ENCODE measurements around the gene DHX9. TPM values are rescaled to one million over a fixed set of nuclear protein-coding genes. Genes with fewer than 3 reads are reported as not detected.

The DHX9 gene
- total RNA-seq, 4 donors from 2014 or later = 29.5 to 84.0 (median 65.8) TPM

- TF ChIP-seq POLR2A (IDR thresholded peaks at IDR 0.05) (no peak), EP300 (IDR thresholded peaks at IDR 0.05; ENCODE audit: low read depth) (no peak), CTCF (IDR thresholded peaks at IDR 0.05) (no peak), POLR2AphosphoS5 (IDR thresholded peaks at IDR 0.05) (no peak)
- DNase-seq = no peak
- in situ Hi-C loops (cut with MboI; ENCODE audit: low pct_ligation_motif_present in 1 of 4, low pct_unique_long_range_greater_than_20kb in 1 of 4, low sequenced_read_pairs in 3 of 4) = no loop called here
- H3K9me3 ChIP-seq = no peaks in the 10 kb centered on the region
- H3K27me3 ChIP-seq = no peaks in the 10 kb centered on the region
- no peak overlapping the region for H3K27ac ChIP-seq
- peaks cover 0 to 49% (median 30%) of the 10 kb centered on the region in 4 donors for H3K4me1 ChIP-seq
- peaks cover 0 to 25% (median 12%) of the 10 kb centered on the region in 4 donors for H3K36me3 ChIP-seq
- H3K4me3 ChIP-seq = no peak overlapping the region
- intact Hi-C loops (cut with DNase I; ENCODE audit: low total_unique reads) = no loop called here
- WGBS, 2 donors (ENCODE audit: low coverage in 1 of 2) = 21 to 28% methylated on average over 4 of the region's 4 CpGs
These were observed 3.1 kb downstream of the DHX9 start for GRCh38 chr1:182842265-182842664.

GRCh38 chr1:182845379-182845778 lies 6.2 kb downstream of the DHX9 start:
- H3K27me3 ChIP-seq = no peaks in the 10 kb centered on the region
- H3K36me3 ChIP-seq = peaks cover 0 to 53% (median 26%) of the 10 kb centered on the region in 4 donors
- TF ChIP-seq CTCF (IDR thresholded peaks at IDR 0.05) (no peak), POLR2A (IDR thresholded peaks at IDR 0.05) (no peak), EP300 (IDR thresholded peaks at IDR 0.05; ENCODE audit: low read depth) (no peak), POLR2AphosphoS5 (IDR thresholded peaks at IDR 0.05) (no peak)
- 94% methylated on average over 1 of the region's 1 CpG; no CpG with 5 or more reads in 1 of the 2 donors for WGBS, 2 donors (ENCODE audit: low coverage in 1 of 2)
- no peaks in the 10 kb centered on the region for H3K9me3 ChIP-seq
- no peak overlapping the region for H3K27ac ChIP-seq
- H3K4me1 ChIP-seq = peaks cover 0 to 44% (median 25%) of the 10 kb centered on the region in 4 donors
- no peak overlapping the region for H3K4me3 ChIP-seq
- intact Hi-C loops (cut with DNase I; ENCODE audit: low total_unique reads) = no loop called here
- no peak for DNase-seq
- in situ Hi-C loops (cut with MboI; ENCODE audit: low pct_ligation_motif_present in 1 of 4, low pct_unique_long_range_greater_than_20kb in 1 of 4, low sequenced_read_pairs in 3 of 4) = no loop called here

GRCh38 chr1:182845894-182846293 lies 6.7 kb downstream of the DHX9 start:
- no peak overlapping the region for H3K27ac ChIP-seq
- H3K36me3 ChIP-seq = peaks cover 0 to 58% (median 28%) of the 10 kb centered on the region in 4 donors
- DNase-seq = no peak
- no peaks in the 10 kb centered on the region for H3K9me3 ChIP-seq
- intact Hi-C loops (cut with DNase I; ENCODE audit: low total_unique reads) = no loop called here
- 82 to 90% methylated on average over 2 to 5 of the region's 5 CpGs for WGBS, 2 donors (ENCODE audit: low coverage in 1 of 2)
- no peak overlapping the region for H3K4me3 ChIP-seq
- peaks cover 0 to 39% (median 20%) of the 10 kb centered on the region in 4 donors for H3K4me1 ChIP-seq
- in situ Hi-C loops (cut with MboI; ENCODE audit: low pct_ligation_motif_present in 1 of 4, low pct_unique_long_range_greater_than_20kb in 1 of 4, low sequenced_read_pairs in 3 of 4) = no loop called here
- TF ChIP-seq CTCF (IDR thresholded peaks at IDR 0.05) = no peak
- no peak for TF ChIP-seq POLR2A (IDR thresholded peaks at IDR 0.05)
- TF ChIP-seq POLR2AphosphoS5 (IDR thresholded peaks at IDR 0.05) = no peak
- TF ChIP-seq EP300 (IDR thresholded peaks at IDR 0.05; ENCODE audit: low read depth) = no peak
- no peaks in the 10 kb centered on the region for H3K27me3 ChIP-seq

- no peaks in the 10 kb centered on the region for H3K27me3 ChIP-seq
- in situ Hi-C loops (cut with MboI; ENCODE audit: low pct_ligation_motif_present in 1 of 4, low pct_unique_long_range_greater_than_20kb in 1 of 4, low sequenced_read_pairs in 3 of 4) = no loop called here
- H3K4me3 ChIP-seq = no peak overlapping the region
- intact Hi-C loops (cut with DNase I; ENCODE audit: low total_unique reads) = no loop called here
- TF ChIP-seq POLR2A (IDR thresholded peaks at IDR 0.05) (no peak), CTCF (IDR thresholded peaks at IDR 0.05) (no peak), POLR2AphosphoS5 (IDR thresholded peaks at IDR 0.05) (no peak), EP300 (IDR thresholded peaks at IDR 0.05; ENCODE audit: low read depth) (no peak)
- no peak for DNase-seq
- peaks cover 0 to 70% (median 34%) of the 10 kb centered on the region in 4 donors for H3K36me3 ChIP-seq
- H3K9me3 ChIP-seq = no peaks in the 10 kb centered on the region
- no peak overlapping the region for H3K27ac ChIP-seq
- H3K4me1 ChIP-seq = peaks cover 0 to 27% (median 8%) of the 10 kb centered on the region in 4 donors
These were observed 8.0 kb downstream of the DHX9 start for GRCh38 chr1:182847105-182847504.
